GM12864 (cell line): ENCODE data around the gene LTBP1.

Experiments
- DNase-seq: peaks from one replicate; pipeline ENCODE4 v3.0.0-alpha.2; 2011; ENCODE audit warnings: low read depth
- H3K4me3 ChIP-seq: 2 replicates; pipeline ENCODE4 v1.5.1; 2011; ENCODE audit warnings: mild to moderate bottlenecking, low read depth, low read length, control low read depth
- CTCF ChIP-seq: IDR thresholded peaks from 2 replicates; pipeline ENCODE4 v1.5.1; 2011; ENCODE audit warnings: low read depth, mild to moderate bottlenecking, moderate library complexity, low read length, control low read depth, inconsistent platforms; ENCODE audit errors: missing control alignments

Gene LTBP1

GRCh38 chr2:33030326-33030725 is 83.6 kb downstream of the LTBP1 start:
- H3K4me3 ChIP-seq, result no peak overlapping the region
- DNase-seq, result no peak
- TF ChIP-seq CTCF, result no peak

- TF ChIP-seq CTCF, result no peak
- no peak for DNase-seq
- no peak overlapping the region for H3K4me3 ChIP-seq
Observed at GRCh38 chr2:33032245-33032644, 85.5 kb downstream of the LTBP1 start.

- peak; percentile 26 for TF ChIP-seq CTCF
- DNase-seq, result no peak
- H3K4me3 ChIP-seq, result no peak overlapping the region
Observed at GRCh38 chr2:33033606-33034081, 86.9 kb downstream of the LTBP1 start.

GRCh38 chr2:33034784-33035183 is 88.0 kb downstream of the LTBP1 start:
- peak; percentile 2 for TF ChIP-seq CTCF
- H3K4me3 ChIP-seq, result no peak overlapping the region

GRCh38 chr2:33038230-33038629 is 91.5 kb downstream of the LTBP1 start:
- no peak overlapping the region for H3K4me3 ChIP-seq
- no peak for TF ChIP-seq CTCF
- no peak for DNase-seq

More at GRCh38 chr2:33034784-33035183, 88.0 kb downstream of the LTBP1 start:
- no peak for DNase-seq

- TF ChIP-seq CTCF, result no peak
- H3K4me3 ChIP-seq, result no peak overlapping the region
- DNase-seq, result no peak
Observed at GRCh38 chr2:33038799-33039198, 92.0 kb downstream of the LTBP1 start.

GRCh38 chr2:33040541-33040940 is 93.8 kb downstream of the LTBP1 start:
- no peak for DNase-seq
- no peak for TF ChIP-seq CTCF
- H3K4me3 ChIP-seq, result no peak overlapping the region
